Neural progenitor cell (in vitro differentiated cells): ENCODE measurements around the gene SHISAL2A.

Experiments
- EZH2 ChIP-seq: fragments of 200-600 bp; sonication (generic); IDR thresholded peaks from 2 replicates; pipeline ENCODE4 v1.6.1; 2017; ENCODE audit warnings: antibody characterized with exemption, mild to moderate bottlenecking, moderate library complexity
- TF ChIP-seq, protein P1 (sequence below): fragments of 200-600 bp; sonication (generic); IDR thresholded peaks from 2 replicates; pipeline ENCODE4 v1.5.1; 2017; ENCODE audit warnings: antibody characterized with exemption, mild to moderate bottlenecking

DNA sequence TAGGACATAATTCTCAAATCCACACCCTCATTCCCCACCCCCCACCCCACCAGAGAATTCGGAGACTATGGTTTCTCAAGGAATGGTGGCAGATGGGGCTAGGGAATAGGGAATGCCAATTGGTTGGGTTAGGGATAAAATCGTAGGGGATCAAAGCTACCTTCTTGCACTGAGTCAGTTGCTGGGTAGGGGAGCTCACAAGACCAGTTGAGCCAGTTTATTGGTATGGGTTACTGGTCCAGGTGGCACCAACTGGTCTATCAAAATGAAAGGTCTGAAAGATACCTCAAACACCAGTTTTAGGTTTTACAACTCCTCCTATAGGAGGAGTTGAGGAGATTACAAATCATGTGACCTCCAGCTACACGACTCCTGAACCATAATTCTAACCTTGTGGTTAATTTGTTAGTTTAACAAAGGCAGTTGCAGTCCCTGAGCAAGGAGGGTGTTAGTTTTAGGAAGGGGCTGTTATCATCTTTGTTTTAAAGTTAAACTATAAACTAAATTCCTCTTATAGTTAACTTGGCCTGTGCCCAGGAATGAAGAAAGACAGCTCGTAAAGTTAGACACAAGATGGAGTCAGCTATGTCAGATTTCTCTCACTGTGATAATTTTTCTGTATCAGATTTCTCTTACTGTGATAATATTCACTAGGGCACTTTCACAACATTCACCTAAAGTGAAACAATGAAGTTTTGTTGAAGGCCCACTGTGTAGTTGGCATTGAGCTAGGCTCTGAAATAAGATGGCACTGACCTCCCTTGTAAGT lies 2.5 kb downstream of the SHISAL2A start:
- TF ChIP-seq, protein P1, sequence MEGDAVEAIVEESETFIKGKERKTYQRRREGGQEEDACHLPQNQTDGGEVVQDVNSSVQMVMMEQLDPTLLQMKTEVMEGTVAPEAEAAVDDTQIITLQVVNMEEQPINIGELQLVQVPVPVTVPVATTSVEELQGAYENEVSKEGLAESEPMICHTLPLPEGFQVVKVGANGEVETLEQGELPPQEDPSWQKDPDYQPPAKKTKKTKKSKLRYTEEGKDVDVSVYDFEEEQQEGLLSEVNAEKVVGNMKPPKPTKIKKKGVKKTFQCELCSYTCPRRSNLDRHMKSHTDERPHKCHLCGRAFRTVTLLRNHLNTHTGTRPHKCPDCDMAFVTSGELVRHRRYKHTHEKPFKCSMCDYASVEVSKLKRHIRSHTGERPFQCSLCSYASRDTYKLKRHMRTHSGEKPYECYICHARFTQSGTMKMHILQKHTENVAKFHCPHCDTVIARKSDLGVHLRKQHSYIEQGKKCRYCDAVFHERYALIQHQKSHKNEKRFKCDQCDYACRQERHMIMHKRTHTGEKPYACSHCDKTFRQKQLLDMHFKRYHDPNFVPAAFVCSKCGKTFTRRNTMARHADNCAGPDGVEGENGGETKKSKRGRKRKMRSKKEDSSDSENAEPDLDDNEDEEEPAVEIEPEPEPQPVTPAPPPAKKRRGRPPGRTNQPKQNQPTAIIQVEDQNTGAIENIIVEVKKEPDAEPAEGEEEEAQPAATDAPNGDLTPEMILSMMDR, result no peak
- no peak for TF ChIP-seq EZH2
